T1000 (cell line): ENCODE measurements around the gene NGFR.
"Not testable (repeated sequence)": the region's sequence is repeated elsewhere in the genome, so short reads cannot be mapped to it uniquely, and the experiment has no call there.

Experiments used
- DNase-seq: peaks from one replicate; lab custom pipeline; 2025; ENCODE audit warnings: mixed read lengths; lab: John Stamatoyannopoulos, UW

Gene NGFR

GRCh38 chr17:49545806-49546545 lies 50.9 kb downstream of the NGFR start:
- DNase-seq: no peak

- DNase-seq: no peak
Measured at GRCh38 chr17:49546546-49547535, 51.7 kb downstream of the NGFR start.

- no peak for DNase-seq
Measured at GRCh38 chr17:49547566-49547965, 52.5 kb downstream of the NGFR start.

GRCh38 chr17:49548051-49548505 lies 53.0 kb downstream of the NGFR start:
- no peak for DNase-seq

GRCh38 chr17:49548506-49549310 lies 53.6 kb downstream of the NGFR start:
- DNase-seq: no peak

- no peak for DNase-seq
Measured at GRCh38 chr17:49549311-49549605, 54.2 kb downstream of the NGFR start.

GRCh38 chr17:49549691-49550678 lies 54.9 kb downstream of the NGFR start:
- no peak for DNase-seq

- DNase-seq: not testable (repeated sequence)
Measured at GRCh38 chr17:49550764-49551163, 55.7 kb downstream of the NGFR start.

- no peak for DNase-seq
Measured at GRCh38 chr17:49551221-49552069, 56.4 kb downstream of the NGFR start.

- no peak for DNase-seq
Measured at GRCh38 chr17:49552070-49552751, 57.1 kb downstream of the NGFR start.

- no peak for DNase-seq
Measured at GRCh38 chr17:49553676-49554335, 58.7 kb downstream of the NGFR start.

GRCh38 chr17:49554694-49555494 lies 59.8 kb downstream of the NGFR start:
- DNase-seq: no peak

- DNase-seq: no peak
Measured at GRCh38 chr17:49555495-49556222, 60.6 kb downstream of the NGFR start.

GRCh38 chr17:49556223-49556943 lies 61.3 kb downstream of the NGFR start:
- DNase-seq: peak; percentile 54

- DNase-seq: no peak
Measured at GRCh38 chr17:49557312-49558024, 62.4 kb downstream of the NGFR start.
